Measurements from ENCODE around the gene SLC17A9. TPM values are rescaled to one million over a fixed set of nuclear protein-coding genes. Genes with fewer than 3 reads are reported as not detected.
A peak's percentile ranks its signal among the peaks of the same experiment; 100 is the strongest.

Gene SLC17A9
- total RNA-seq, 1 experiment from 2014 or later, result 0.17 TPM

GRCh38 chr20:63006540-63007359 is 54.2 kb downstream of the SLC17A9 start, which contains the start of gene BHLHE23:
BHLHE23 (minus strand) TSS chr20:63006964; CDS start chr20:63006774, 190 bp downstream.
- intact Hi-C loops (cut with micrococcal nuclease; ENCODE audit: unreplicated experiment), result loop anchor here (5.0 to 10.0 kb wide), 3 partner anchors 104 to 184 kb away; no protein-coding TSS in a partner anchor
- peak; percentile 60 for DNase-seq (ENCODE audit: low spot score)
- TF ChIP-seq EZH2 (IDR thresholded peaks at IDR 0.05; ENCODE audit: borderline replicate concordance, low read depth, low read length, poor library complexity, severe bottlenecking), result peak; percentile 95
- no peak for TF ChIP-seq CTCF (conservative IDR thresholded peaks at IDR 0.05; ENCODE audit: low read depth, low read length)
- BruUV-seq (replicated peaks), result no TSS peak
- H3K4me1 ChIP-seq (ENCODE audit: insufficient read depth, low read length, poor library complexity, severe bottlenecking), result peaks cover 15% of the 10 kb centered on the region
- H3K27me3 ChIP-seq (replicated peaks; ENCODE audit: insufficient read depth, low read depth, low read length, poor library complexity), result peaks cover 88% of the 10 kb centered on the region
- H3K4me3 ChIP-seq (ENCODE audit: low read depth, low read length, poor library complexity, severe bottlenecking), result peak within 1 kb of the TSS; percentile 32
- H3K9me3 ChIP-seq (ENCODE audit: low read depth, low read length, poor library complexity, severe bottlenecking), result no peaks in the 10 kb centered on the region
- CTCF ChIA-PET, result interaction anchor here (0.6 to 1.0 kb wide), 2 partner anchors 22 to 34 kb away, joined by 3 to 7 read pairs; no protein-coding TSS in a partner anchor
- H3K27ac ChIP-seq (ENCODE audit: low read depth, low read length, poor library complexity, severe bottlenecking), result no peak within 1 kb of the TSS
- POLR2A ChIA-PET (ENCODE audit: low non-redundant PET), result no interaction called here
- no peaks in the 10 kb centered on the region for H3K36me3 ChIP-seq (ENCODE audit: insufficient read depth, low read length, poor library complexity, severe bottlenecking)

GRCh38 chr20:63007360-63007645 is 54.8 kb downstream of the SLC17A9 start:
- POLR2A ChIA-PET (ENCODE audit: low non-redundant PET), result no interaction called here
- no peak for TF ChIP-seq EZH2 (IDR thresholded peaks at IDR 0.05; ENCODE audit: borderline replicate concordance, low read depth, low read length, poor library complexity, severe bottlenecking)
- TF ChIP-seq CTCF (conservative IDR thresholded peaks at IDR 0.05; ENCODE audit: low read depth, low read length), result no peak
- no peaks in the 10 kb centered on the region for H3K9me3 ChIP-seq (ENCODE audit: low read depth, low read length, poor library complexity, severe bottlenecking)
- H3K27me3 ChIP-seq (replicated peaks; ENCODE audit: insufficient read depth, low read depth, low read length, poor library complexity), result peaks cover 92% of the 10 kb centered on the region
- peaks cover 15% of the 10 kb centered on the region for H3K4me1 ChIP-seq (ENCODE audit: insufficient read depth, low read length, poor library complexity, severe bottlenecking)
- DNase-seq (ENCODE audit: low spot score), result no peak
- H3K4me3 ChIP-seq (ENCODE audit: low read depth, low read length, poor library complexity, severe bottlenecking), result peak overlapping the region; percentile 32
- H3K27ac ChIP-seq (ENCODE audit: low read depth, low read length, poor library complexity, severe bottlenecking), result no peak overlapping the region
- CTCF ChIA-PET, result no interaction called here
- intact Hi-C loops (cut with micrococcal nuclease; ENCODE audit: unreplicated experiment), result loop anchor here (5.0 to 10.0 kb wide), 3 partner anchors 105 to 185 kb away; no protein-coding TSS in a partner anchor
- H3K36me3 ChIP-seq (ENCODE audit: insufficient read depth, low read length, poor library complexity, severe bottlenecking), result no peaks in the 10 kb centered on the region
- BruUV-seq (replicated peaks), result no TSS peak

GRCh38 chr20:63007646-63008488 is 55.4 kb downstream of the SLC17A9 start:
- Histone ChIP-seq H3K4me3 (ENCODE audit: low read depth, low read length, poor library complexity, severe bottlenecking) (no peak overlapping the region), H3K4me1 (ENCODE audit: insufficient read depth, low read length, poor library complexity, severe bottlenecking) (peaks cover 15% of the 10 kb centered on the region), H3K27ac (ENCODE audit: low read depth, low read length, poor library complexity, severe bottlenecking) (no peak overlapping the region), H3K9me3 (ENCODE audit: low read depth, low read length, poor library complexity, severe bottlenecking) (peaks cover 3% of the 10 kb centered on the region), H3K36me3 (ENCODE audit: insufficient read depth, low read length, poor library complexity, severe bottlenecking) (no peaks in the 10 kb centered on the region), H3K27me3 (replicated peaks; ENCODE audit: insufficient read depth, low read depth, low read length, poor library complexity) (peaks cover 89% of the 10 kb centered on the region)
- TF ChIP-seq EZH2 (IDR thresholded peaks at IDR 0.05; ENCODE audit: borderline replicate concordance, low read depth, low read length, poor library complexity, severe bottlenecking) (no peak), CTCF (conservative IDR thresholded peaks at IDR 0.05; ENCODE audit: low read depth, low read length) (no peak)
- POLR2A ChIA-PET (ENCODE audit: low non-redundant PET), result no interaction called here
- BruUV-seq (replicated peaks), result no TSS peak
- CTCF ChIA-PET, result interaction anchor here (1.4 kb wide), 2 partner anchors 27 to 35 kb away, joined by 5 to 27 read pairs; no protein-coding TSS in a partner anchor
- intact Hi-C loops (cut with micrococcal nuclease; ENCODE audit: unreplicated experiment), result loop anchor here (5.0 to 10.0 kb wide), 3 partner anchors 106 to 186 kb away; no protein-coding TSS in a partner anchor
- DNase-seq (ENCODE audit: low spot score), result no peak

Measured in A673 (cell line).